ENCODE results near the gene MMP14.
"Not testable (repeated sequence)": the region's sequence is repeated elsewhere in the genome, so short reads cannot be mapped to it uniquely, and the experiment has no call there.

MMP14 gene

GRCh38 chr14:22814941-22815713 is 21.3 kb upstream of the MMP14 start, which contains the start of gene SLC7A7:
SLC7A7 (minus strand) TSS chr14:22815435; CDS start chr14:22813398, 2,037 bp downstream.
- DNase-seq (ENCODE audit: low read depth), result no peak

GRCh38 chr14:22819151-22819988 is 17.0 kb upstream of the MMP14 start:
- DNase-seq (ENCODE audit: low read depth), result no peak

- DNase-seq (ENCODE audit: low read depth), result no peak
Measured at GRCh38 chr14:22820731-22821130, 15.7 kb upstream of the MMP14 start.

- no peak for DNase-seq (ENCODE audit: low read depth)
Measured at GRCh38 chr14:22821193-22822015, 15.0 kb upstream of the MMP14 start.

- DNase-seq (ENCODE audit: low read depth), result no peak
Measured at GRCh38 chr14:22822016-22822570, 14.3 kb upstream of the MMP14 start.

GRCh38 chr14:22822571-22823098 is 13.8 kb upstream of the MMP14 start:
- DNase-seq (ENCODE audit: low read depth), result peak; percentile 49

- no peak for DNase-seq (ENCODE audit: low read depth)
Measured at GRCh38 chr14:22824711-22825359, 11.6 kb upstream of the MMP14 start.

- not testable (repeated sequence) for DNase-seq (ENCODE audit: low read depth)
Measured at GRCh38 chr14:22829076-22829660, 7.2 kb upstream of the MMP14 start.

- peak; percentile 85 for DNase-seq (ENCODE audit: low read depth)
Measured at GRCh38 chr14:22829661-22830442, 6.5 kb upstream of the MMP14 start, which contains the start of gene MRPL52. MRPL52 (plus strand) TSS chr14:22829887; CDS start chr14:22829913, 26 bp downstream.

GRCh38 chr14:22830443-22831010 is 5.9 kb upstream of the MMP14 start:
- DNase-seq (ENCODE audit: low read depth), result no peak

GRCh38 chr14:22835505-22835904 is 880 bp upstream of the MMP14 start:
- DNase-seq (ENCODE audit: low read depth), result no peak

- no peak for DNase-seq (ENCODE audit: low read depth)
Measured at GRCh38 chr14:22837114-22837749, 847 bp downstream of the MMP14 start.

GRCh38 chr14:22837750-22838538 is 1.6 kb downstream of the MMP14 start:
- no peak for DNase-seq (ENCODE audit: low read depth)

- no peak for DNase-seq (ENCODE audit: low read depth)
Measured at GRCh38 chr14:22838631-22839041, 2.3 kb downstream of the MMP14 start.

- no peak for DNase-seq (ENCODE audit: low read depth)
Measured at GRCh38 chr14:22839159-22839779, 2.9 kb downstream of the MMP14 start.

- DNase-seq (ENCODE audit: low read depth), result no peak
Measured at GRCh38 chr14:22841311-22841710, 4.9 kb downstream of the MMP14 start.

GRCh38 chr14:22841769-22842168 is 5.4 kb downstream of the MMP14 start:
- no peak for DNase-seq (ENCODE audit: low read depth)
